ENCODE data around the gene SOX30.
"Not testable (repeated sequence)": the region's sequence is repeated elsewhere in the genome, so short reads cannot be mapped to it uniquely, and the experiment has no call there.

The SOX30 gene

DNA sequence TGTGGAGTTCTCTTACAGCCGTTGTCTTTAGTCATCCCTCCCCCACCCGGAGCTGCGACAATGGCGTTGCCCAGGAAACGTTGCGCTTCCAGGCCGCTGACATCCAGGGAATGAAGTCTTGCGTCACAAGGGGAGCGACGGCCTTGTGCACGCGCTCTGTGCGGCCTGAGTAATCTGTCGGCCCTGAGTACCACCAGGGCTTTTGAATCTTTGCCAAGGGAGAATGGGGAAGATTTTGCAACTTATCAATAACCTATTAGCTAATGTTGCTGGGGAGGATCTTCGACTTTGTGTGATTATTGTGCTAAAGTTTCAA lies at the start of gene SOX30:
Gene SOX30, minus strand, starts transcription at position 62 of the 316 bp plus-strand sequence. CDS start 360 bp downstream, outside the sequence.
- DNase-seq = no peak

DNA sequence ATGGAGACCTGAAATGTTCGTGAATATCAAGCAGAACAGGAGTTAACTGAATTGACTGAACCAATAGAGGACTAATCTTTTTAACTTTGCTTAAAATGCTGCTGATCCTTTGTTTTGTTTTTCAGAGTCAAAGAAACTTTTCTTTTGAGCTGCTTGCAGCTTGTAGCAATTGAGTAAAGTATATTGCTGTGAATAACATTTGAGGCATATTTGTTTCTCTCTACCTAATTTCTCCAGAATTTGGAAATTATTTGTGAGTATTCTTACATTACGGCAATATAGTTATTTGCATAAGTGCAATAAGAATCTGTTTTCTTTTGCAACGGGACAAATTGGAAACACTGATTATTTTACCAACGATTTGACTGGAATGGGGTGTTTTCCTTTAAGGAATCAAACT lies 46.4 kb upstream of the SOX30 start:
- not testable (repeated sequence) for DNase-seq

GRCh38 chr5:157696154-157696553 lies 43.9 kb upstream of the SOX30 start:
- not testable (repeated sequence) for DNase-seq

- DNase-seq = not testable (repeated sequence)
Observed at GRCh38 chr5:157693816-157694215, 41.6 kb upstream of the SOX30 start.

DNA sequence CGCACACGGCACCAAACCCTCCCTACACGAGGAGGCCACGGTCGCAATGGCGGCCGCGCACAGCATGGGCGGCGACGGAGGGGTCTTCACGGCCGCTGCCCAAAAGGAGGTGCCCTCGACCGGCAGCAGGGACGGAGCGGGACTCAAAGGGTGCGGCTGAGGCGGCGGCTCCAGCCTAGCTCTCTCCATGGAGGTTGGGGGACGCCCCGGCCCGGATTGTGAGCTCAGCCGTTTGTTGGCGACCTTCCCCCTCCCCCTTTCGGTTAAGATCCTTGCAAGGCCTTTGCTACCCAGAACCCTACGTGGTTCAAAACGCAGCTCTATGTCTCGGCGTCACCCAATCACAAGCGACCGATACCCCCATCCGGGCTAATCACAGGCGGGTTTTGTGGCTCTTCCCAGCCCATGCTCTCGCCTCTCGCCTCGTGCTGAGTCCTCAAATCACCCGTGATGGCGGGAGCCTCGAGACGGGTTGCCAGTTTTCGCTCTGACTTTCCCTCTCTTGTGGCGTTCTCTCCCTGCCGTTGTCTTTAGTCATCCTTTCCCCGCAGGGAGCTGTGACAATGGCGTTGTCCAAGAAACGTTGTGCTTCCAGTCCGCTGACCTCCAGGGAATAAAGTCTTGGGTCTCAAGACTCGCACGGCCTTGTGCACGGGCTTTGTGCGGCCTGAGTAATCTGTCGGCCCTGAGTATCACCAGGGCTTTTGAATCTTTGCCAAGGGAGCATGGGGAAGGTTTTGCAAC lies 38.6 kb upstream of the SOX30 start:
- no peak for DNase-seq

- no peak for DNase-seq
Observed at GRCh38 chr5:157689942-157690689, 37.9 kb upstream of the SOX30 start.

- DNase-seq = no peak
Observed at GRCh38 chr5:157687198-157687554, 34.9 kb upstream of the SOX30 start.

DNA sequence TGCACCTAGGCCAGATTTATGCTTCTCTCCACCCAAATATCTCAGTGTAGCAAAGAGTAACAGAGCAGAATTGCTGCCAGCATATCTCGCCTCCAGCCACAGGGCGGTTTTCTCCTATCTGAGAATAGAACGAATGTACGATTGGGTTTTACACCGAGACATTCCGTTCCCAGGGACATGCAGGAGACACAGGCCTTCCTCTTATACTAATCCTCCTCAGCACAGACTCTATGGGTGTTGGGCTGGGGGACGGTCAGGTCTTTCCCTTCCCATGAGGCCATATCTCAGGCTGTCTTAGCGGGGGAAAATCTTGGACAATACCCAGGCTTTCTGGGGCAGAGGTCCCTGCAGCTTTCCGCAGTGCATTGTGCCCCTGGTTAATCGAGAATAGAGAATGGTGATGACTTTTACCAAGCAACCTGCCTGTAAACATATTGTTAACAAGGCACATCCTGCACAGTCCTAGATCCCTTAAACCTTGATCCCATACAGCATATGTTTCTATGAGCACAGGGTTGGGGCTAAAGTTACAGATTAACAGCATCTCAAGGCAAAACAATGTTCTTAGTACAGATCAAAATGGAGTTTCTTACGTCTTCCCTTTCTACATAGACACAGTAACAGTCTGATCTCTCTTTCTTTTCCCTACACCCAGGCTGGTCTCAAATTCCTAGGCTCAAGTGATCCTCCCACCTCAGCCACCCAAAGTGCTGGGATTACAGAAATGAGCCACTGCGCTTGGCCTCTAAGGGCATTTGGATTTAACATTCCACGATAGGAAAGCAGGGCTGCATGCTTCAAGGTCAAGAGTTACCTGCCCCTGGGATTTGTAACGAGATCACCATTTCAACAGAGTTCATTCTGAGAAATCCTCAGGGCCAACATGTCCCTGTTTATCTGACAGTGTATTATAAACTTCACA lies 34.3 kb upstream of the SOX30 start:
- not testable (repeated sequence) for DNase-seq

DNA sequence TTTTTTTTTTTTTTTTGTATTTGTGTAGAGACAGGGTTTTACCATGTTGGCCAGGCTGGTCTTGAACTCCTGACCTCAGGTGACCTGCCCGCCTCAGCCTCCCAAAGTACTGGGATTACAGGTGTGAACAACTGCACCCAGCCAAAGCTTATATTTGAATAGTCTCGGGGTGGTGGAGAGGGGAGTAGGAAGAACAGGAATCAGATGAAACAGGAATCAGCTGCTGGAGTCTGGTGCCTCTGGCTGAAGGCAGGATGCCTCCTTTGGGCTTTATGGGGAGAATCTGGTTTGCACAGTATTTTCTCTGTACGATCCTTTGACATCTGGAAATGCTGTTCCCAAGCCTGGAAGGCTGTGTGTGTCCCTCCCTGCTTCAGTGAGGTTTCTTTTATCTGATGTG lies 30.0 kb upstream of the SOX30 start:
- no peak for DNase-seq

DNA sequence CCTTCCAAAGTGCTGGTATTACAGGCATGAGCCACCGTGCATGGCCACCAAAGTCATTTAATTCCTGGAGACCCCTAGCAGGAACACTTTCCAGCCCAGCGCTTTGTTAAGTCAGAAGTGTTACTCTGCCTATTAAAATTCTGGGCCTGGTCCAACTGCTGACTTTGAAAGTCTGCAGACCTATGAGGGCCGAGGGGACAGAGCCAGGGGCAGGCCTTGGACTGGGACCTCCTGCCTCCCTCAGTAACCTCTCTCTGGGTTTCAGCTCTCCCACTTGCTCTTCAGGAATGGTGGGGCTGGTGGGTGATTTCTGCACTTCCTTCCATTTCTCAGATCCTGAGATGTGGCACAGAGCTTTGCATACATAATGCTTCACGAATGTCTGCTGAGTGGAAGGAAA lies 28.8 kb upstream of the SOX30 start:
- no peak for DNase-seq

- no peak for DNase-seq
Observed at GRCh38 chr5:157680239-157680638, 28.0 kb upstream of the SOX30 start.

DNA sequence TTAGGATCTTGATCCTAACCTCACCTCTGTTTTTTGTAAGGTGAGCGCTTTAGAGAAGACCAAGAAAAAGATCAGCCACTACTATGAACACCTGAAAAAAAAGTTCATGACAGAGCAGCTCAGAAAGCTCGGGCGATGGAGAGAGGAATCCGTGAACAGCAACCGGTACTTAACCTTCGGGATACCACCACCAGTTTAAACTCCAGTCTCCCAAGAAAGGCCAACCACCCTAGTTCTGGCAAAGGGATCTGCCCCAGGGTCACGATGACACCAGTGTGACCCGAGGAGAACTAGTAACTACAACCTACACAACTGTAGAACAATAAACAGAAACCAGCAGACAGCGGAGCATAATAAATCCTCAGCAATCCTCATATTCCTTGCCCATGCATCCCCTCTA lies 27.6 kb upstream of the SOX30 start:
- no peak for DNase-seq

DNA sequence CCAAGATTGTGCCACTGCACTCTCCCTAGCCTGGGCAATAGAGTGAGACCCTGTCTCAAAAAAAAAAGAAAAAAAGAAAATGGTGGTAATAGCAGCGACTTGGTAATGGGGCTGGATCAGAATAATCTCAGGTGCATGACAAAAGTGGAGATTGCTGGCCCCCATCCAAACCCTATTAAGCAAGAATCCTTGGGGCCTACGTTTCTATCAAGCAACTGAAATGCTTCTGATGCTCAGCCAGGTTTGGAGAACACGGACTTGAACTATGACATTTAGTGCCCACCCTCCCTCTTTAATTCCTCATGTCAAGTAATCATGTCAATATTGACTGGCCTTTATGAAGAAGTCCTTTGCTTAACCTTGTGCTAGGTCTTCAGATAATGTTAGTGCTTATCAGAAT lies 25.7 kb upstream of the SOX30 start:
- no peak for DNase-seq

DNA sequence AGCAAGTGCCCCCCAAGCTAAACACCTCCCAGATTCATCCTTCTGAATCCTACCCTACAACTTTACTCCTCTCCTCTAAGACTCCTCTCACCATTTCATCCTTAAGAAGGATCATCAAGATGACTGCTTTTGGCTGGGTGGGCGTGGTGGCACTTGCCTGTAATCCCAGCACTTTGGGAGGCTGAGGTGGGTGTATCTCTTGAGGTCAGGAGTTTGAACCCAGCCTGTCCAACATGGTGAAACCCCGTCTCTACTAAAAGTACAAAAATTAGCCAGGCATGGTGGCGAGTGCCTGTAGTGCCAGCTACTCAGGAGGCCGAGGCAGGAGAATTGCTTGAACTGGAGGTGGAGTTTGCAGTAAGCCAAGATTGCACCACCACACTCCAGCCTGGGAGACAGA lies 22.1 kb upstream of the SOX30 start:
- DNase-seq = not testable (repeated sequence)

DNA sequence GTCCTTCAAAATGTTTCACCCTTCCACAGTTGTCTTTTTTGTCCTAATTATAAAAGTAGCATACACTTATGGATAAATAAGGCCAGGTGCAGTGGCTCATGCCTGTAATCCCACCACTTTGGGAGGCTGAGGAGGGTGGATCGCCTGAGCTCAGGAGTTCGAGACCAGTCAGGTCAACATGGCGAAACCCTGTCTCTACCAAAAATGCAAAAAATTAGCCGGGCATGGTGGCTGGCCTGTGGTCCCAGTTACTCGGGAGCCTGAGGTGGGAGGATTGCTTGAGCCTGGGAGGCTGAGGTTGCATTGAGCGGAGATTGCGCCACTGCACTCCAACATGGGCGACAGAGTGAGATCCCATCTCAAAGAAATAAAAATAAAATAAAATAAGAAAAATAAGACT lies 20.7 kb upstream of the SOX30 start:
- DNase-seq = no peak

DNA sequence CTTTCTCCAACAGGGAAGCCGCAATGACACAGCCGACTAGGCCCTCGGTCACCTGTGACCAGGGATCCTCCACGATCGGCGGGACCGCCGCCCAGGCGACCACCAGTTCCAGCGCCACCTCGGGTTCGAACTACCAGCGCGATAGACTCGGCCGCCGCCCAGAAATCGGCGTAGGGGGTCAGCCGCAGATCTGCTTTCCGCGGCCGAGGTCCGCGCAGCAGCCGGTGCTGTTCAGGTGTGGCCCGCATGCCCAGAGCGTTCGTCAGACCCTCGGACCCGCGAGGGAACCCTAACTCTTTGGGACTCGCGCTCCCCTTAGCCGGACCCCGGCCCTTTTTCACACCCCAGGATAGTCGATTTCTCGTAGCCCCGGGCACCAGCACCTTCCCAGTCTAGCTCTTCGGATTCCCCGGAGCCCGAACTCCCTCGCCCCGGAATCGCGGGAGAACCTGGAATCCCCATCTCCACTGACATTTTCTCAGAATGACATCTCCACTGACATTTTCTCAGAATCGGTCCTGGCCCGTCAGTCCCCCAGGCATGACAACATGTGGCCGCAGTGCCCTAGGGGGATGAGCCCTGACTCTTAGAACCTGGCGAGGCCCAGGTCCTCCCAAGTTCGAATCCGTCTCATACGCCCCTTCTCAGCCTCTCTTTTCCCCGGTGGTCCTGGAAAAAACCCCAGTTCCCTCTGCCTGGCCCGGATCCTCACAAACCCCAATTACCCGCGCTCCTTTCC lies 19.5 kb upstream of the SOX30 start:
- DNase-seq = no peak

- DNase-seq = no peak
Observed at GRCh38 chr5:157670662-157671591, 18.7 kb upstream of the SOX30 start, which contains the start of gene C5orf52. Gene C5orf52, plus strand, starts transcription at chr5:157671533. Its CDS starts 82 bp downstream, at chr5:157671615.

GRCh38 chr5:157669701-157670097 lies 17.5 kb upstream of the SOX30 start:
- DNase-seq = no peak

GRCh38 chr5:157668356-157668755 lies 16.1 kb upstream of the SOX30 start:
- DNase-seq = no peak

DNA sequence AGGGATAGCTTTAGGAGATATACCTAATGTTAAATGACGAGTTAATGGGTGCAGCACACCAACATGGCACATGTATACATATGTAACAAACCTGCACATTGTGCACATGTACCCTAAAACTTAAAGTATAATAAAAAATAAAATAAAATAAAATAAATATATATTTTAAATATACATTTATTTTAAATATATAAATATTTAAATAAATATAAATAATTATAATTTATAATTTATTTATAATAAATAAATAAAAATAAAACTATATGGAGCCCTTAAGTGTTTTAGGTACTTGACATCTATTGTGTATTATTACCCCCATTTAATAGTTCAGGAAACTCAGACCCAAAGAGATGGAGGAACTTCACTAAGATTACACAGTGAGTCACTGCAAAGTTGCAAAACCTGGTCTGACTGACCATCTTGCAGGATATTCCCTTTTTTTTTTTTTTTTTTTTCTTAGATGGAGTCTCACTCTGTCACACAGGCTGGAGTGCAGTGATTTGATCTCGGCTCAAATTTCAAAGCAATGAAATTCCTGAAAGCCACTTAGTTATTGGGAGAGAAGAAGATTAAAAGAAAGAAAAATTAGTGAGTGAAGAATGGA lies 13.3 kb upstream of the SOX30 start:
- DNase-seq = no peak

Data from NCI-H1694 (cell line).